Vagina (tissue), 2 donors: ENCODE measurements around the gene MAP6D1.

ENCODE experiments used
- POLR2A ChIP-seq, 2 donors: fragments of 450-650 bp; IDR thresholded peaks; one replicate each; pipeline ENCODE4 v1.6.1; 2017; ENCODE audit warnings: antibody characterized with exemption in 2 of 2, mild to moderate bottlenecking in 2 of 2, moderate library complexity in 2 of 2
- POLR2AphosphoS5 ChIP-seq, 2 donors: sonication (generic); formaldehyde crosslinking; IDR thresholded peaks; one replicate each; pipeline ENCODE4 v1.9.0; 2017; ENCODE audit warnings: antibody characterized with exemption in 2 of 2, mild to moderate bottlenecking in 2 of 2, low read depth in 1 of 2; ENCODE audit not compliant: insufficient read depth in 1 of 2
- TF ChIP-seq, protein P1 (sequence below), 3 experiments: fragments of 450-650 bp in 2 of 3; fragments of 200-600 bp in 1 of 3; sonication (generic) in 1 of 3; IDR thresholded peaks; one replicate each; pipeline ENCODE4 v1.5.1; 2017 to 2019; ENCODE audit warnings: antibody characterized with exemption in 3 of 3, mild to moderate bottlenecking in 2 of 3, moderate library complexity in 2 of 3

DNA sequence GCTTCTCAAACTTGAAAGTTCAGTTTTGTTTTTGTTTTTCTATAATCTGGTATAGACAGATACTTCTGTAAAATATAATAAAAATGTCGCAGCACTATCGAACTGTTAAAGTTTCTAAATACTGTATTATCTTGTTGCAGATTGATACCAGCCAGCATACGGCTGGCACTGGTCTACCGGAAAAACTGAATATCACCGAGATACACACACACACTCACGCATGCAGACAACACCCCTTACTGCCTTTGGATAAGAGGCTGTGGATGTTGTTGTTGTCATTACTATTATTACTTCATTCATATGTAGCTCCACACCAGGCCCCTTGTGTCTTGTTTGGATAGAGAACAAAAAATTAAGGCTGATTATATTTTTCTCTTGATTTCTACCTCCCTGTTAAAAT is 32.4 kb downstream of the MAP6D1 start:
- TF ChIP-seq, protein P1, sequence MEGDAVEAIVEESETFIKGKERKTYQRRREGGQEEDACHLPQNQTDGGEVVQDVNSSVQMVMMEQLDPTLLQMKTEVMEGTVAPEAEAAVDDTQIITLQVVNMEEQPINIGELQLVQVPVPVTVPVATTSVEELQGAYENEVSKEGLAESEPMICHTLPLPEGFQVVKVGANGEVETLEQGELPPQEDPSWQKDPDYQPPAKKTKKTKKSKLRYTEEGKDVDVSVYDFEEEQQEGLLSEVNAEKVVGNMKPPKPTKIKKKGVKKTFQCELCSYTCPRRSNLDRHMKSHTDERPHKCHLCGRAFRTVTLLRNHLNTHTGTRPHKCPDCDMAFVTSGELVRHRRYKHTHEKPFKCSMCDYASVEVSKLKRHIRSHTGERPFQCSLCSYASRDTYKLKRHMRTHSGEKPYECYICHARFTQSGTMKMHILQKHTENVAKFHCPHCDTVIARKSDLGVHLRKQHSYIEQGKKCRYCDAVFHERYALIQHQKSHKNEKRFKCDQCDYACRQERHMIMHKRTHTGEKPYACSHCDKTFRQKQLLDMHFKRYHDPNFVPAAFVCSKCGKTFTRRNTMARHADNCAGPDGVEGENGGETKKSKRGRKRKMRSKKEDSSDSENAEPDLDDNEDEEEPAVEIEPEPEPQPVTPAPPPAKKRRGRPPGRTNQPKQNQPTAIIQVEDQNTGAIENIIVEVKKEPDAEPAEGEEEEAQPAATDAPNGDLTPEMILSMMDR (IDR thresholded peaks at IDR 0.05): no peak
- no peak for TF ChIP-seq POLR2A (IDR thresholded peaks at IDR 0.05)
- TF ChIP-seq POLR2AphosphoS5 (IDR thresholded peaks at IDR 0.05; ENCODE audit: insufficient read depth in 1 of 2, low read depth in 1 of 2): no peak
